Measurements from ENCODE around the gene PEX11A.

The PEX11A gene

GRCh38 chr15:89674526-89674925 is 16.0 kb downstream of the PEX11A start:
- no peak for DNase-seq

- DNase-seq, result peak in 3 of 4 experiments; percentile 22 to 38 (median 28)
Observed at GRCh38 chr15:89673165-89673512, 17.4 kb downstream of the PEX11A start.

GRCh38 chr15:89672221-89673164 is 18.1 kb downstream of the PEX11A start:
- DNase-seq, result no peak

- DNase-seq, result no peak
Observed at GRCh38 chr15:89671687-89672086, 18.9 kb downstream of the PEX11A start.

- no peak for DNase-seq
Observed at GRCh38 chr15:89670971-89671560, 19.5 kb downstream of the PEX11A start.

- no peak for DNase-seq
Observed at GRCh38 chr15:89669941-89670340, 20.6 kb downstream of the PEX11A start.

- DNase-seq, result no peak
Observed at GRCh38 chr15:89669309-89669865, 21.2 kb downstream of the PEX11A start.

- DNase-seq, result no peak
Observed at GRCh38 chr15:89668171-89668570, 22.4 kb downstream of the PEX11A start.

- DNase-seq, result no peak
Observed at GRCh38 chr15:89667706-89667960, 22.9 kb downstream of the PEX11A start.

- no peak for DNase-seq
Observed at GRCh38 chr15:89666858-89667705, 23.5 kb downstream of the PEX11A start.

- no peak for DNase-seq
Observed at GRCh38 chr15:89666184-89666857, 24.2 kb downstream of the PEX11A start.

- peak; percentile 69 to 85 (median 77) for DNase-seq
Observed at GRCh38 chr15:89665449-89666181, 24.9 kb downstream of the PEX11A start.

- no peak for DNase-seq
Observed at GRCh38 chr15:89664441-89665350, 25.9 kb downstream of the PEX11A start.

GRCh38 chr15:89662893-89663626 is 27.5 kb downstream of the PEX11A start:
- peak; percentile 37 to 56 (median 42) for DNase-seq

GRCh38 chr15:89660556-89660955 is 30.0 kb downstream of the PEX11A start:
- DNase-seq, result no peak

- DNase-seq, result no peak
Observed at GRCh38 chr15:89659295-89659694, 31.3 kb downstream of the PEX11A start.

- no peak for DNase-seq
Observed at GRCh38 chr15:89657686-89658200, 32.8 kb downstream of the PEX11A start.

GRCh38 chr15:89656116-89656815 is 34.3 kb downstream of the PEX11A start:
- no peak for DNase-seq
